GM19372 (cell line): ENCODE measurements around the gene STIM1.
"Not testable (repeated sequence)": the region's sequence is repeated elsewhere in the genome, so short reads cannot be mapped to it uniquely, and the experiment has no call there.

Experiments
- ATAC-seq: cut with Tn5 transposase; IDR thresholded peaks from one replicate; pipeline ENCODE4 v1.9.1; 2021; ENCODE audit warnings: mild to moderate bottlenecking, low read depth, moderate library complexity; ENCODE audit not compliant: unreplicated experiment

Gene STIM1

DNA sequence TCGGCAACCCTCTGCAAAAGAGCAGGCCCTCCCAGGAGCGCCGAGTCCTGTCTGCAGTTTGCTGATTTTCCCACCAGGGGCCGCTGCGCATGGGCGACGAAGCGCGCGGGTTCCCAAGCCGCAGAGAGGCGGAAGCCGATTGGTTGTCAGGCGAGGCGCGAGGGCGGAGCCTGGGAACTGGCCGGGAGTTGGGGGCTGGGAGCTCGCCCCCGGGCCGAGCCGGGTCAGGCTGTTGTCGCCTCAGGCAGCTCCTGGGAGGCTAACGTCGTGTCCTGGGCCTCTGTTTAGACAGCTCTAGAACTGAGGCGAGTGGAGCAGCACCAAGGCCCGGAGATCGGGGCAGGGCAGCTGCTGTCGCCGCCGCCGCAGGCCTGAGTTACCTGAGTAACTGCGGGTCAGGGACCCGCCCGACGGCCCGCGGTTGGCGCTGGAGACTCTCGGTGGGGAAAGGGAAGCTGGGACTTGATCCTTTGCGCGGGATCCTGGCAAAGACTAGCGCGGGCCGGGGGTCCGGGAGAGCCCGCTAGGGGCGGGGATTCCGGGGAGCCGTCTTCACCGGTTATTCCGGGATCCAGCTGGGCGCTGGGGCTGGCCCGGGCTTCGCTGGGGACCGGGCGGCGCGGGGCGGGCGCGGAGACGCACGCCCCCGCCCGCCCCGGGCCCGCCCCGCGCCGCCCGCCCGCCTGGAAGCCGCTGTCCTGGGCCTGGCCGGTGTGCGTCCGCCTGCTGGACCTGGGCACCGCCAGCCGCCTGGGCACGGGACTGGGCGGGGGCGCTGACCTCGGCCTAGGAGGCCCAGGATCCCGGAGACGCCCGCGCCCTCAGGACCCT lies at the start of gene STIM1:
Gene STIM1 (plus strand): TSS at position 688 of the 831 bp plus-strand sequence. CDS start 607 bp downstream, outside the sequence.
- peak; percentile 58 for ATAC-seq

DNA sequence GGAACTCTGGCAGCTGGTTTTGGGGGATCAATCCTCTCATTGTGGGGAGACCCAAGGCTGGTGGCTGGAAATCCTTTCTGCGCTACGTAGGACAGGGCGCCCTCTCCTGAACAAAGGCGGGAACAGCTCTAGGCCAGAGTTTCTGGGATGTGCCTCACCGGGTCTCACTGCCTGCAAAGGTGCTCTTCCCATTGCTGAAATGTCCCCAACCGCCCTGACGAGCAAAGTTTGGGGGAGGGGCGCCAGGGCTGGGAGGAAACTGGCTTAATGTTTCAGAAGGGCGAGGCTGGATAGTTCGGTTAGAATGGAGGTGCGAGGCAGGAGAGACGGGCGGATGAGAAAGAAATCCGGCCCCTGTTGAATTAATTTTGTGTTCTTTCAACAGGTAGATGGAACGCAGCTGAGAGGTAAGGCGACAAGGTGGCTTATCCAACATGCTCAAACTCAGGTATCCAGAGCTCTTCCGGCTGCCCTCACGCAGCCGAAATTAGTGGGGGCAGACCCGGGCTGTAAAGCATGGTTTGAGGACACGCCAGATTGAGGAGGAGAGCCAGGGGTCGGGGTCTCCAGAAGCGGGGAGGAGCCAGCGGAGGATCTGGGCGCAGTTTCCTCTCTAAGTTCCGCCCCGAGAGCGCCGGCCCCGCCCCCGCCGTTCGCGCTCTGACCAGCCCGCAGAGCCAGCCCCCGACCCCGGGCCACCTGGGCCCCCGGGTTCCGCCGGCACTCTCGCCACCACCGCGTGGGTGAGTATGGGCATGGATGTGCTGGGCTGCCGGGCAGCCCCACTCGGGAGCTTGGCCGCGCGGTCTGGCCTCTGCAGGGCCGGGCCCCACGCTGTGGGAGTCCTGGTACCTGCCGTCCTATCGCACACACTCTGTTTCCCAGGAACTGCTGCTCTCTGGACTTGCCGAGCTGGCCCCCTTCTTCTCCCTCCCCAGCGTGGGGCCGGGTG lies 47.3 kb upstream of the STIM1 start, which contains the start of gene PGAP2:
Gene PGAP2 (plus strand): TSS at position 652 of the 952 bp plus-strand sequence. CDS start 2,700 bp downstream, outside the sequence.
- ATAC-seq: peak; percentile 65

DNA sequence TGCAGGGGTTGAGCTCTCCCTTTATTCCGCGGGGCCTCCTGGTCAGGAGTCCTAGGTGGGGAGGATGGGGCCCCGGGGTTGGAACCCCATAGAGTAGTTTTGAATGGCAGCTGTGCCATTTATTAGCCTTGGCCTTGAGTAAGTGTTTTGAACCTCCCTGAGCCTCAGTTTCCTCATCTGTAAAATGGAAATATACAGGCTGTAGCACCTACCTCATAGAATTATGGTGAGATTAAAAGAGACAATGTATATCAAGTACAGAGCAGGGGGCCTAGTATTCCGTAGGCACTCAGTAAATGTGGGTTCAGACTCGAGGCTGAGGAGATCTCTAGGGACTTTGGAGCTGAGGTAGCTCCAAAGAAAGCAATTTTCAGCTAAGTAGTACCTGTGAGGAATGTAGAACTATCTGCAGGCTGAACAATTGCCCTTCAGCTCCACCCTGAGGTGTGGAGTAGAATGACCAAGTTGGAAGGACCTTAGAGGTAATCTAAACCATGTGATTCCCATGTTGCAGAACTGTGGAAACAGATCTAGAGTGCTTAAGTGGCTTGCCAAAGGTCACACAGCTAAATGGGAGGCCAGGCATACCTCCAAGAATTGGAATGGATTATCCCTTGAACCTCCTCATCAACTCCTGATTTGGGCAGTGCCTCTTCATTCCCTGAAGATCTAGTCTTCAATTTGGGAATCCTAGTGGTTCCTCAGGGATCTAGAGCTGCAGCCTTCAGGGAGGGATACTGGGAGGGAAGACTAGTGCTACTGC lies 46.4 kb upstream of the STIM1 start:
- peak; percentile 76 for ATAC-seq

DNA sequence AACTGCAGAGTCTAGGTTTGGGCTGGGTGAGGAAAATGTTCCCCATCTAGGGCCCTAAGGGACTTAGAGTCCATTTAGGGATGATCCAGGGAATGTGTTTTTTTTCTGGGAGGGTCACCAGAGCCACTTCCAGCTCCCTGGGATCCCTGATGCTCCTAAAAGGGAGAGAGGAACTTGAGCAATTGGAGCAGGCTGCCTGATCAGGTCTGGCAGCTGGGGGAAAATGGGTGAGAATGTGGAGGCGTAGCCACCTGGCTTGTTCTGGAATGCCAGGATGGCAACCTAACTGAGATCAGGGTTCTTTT lies 45.9 kb upstream of the STIM1 start:
- ATAC-seq: no peak

DNA sequence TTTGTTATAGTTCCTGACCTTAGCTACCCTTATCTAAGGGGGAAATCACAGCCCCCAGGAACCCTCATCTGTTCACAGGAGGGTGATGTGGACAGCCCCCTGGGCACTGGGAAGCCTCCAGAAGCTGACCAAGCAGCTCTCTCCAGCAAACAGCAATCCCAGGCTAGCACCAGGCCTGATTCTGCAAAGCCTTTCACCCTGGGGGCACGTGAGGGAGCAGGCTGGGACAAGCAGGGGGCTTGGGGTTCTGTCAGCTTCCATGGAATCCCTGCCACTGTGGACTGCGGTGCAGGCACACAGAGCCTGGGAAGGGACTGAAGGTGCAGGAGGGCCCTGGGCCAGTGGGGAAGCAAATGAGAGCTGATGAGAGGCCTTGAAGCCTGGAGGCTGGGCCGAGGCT lies 45.0 kb upstream of the STIM1 start:
- ATAC-seq: no peak

DNA sequence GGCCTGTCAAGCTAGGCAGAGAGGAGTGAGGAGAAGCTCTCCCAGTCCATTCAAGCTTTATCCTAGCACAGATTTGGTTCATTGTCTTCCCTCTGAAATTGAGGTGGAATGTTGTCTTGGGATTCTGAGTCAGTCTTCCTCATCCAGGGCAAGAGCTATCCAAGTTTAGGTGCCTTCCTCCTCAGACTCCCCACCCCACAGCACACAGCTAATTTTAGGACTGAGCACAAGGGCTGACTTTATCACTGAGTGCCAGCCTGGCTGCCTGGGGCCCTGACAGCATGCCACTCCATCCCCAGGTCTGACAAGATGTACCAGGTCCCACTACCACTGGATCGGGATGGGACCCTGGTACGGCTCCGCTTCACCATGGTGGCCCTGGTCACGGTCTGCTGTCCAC lies 44.5 kb upstream of the STIM1 start:
- no peak for ATAC-seq

DNA sequence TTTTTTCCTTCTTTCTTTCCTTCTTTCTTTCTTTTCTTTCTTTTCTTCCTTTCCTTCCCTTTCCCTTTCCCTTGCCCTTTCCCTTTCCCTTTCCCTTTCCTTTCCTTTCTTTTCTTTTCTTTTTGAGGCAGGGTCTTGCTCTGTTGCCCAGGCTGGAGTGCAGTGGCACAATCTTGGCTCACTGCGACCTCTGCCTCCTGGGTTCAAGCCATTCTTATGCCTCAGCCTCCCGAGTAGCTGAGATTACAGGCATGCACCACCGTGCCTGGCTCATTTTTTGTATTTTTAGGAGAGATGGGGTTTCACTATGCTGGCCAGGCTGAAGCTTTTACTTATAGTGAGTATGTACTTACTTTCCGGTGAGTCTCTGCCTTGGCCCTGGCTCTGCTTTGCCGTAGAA lies 40.6 kb upstream of the STIM1 start:
- not testable (repeated sequence) for ATAC-seq

DNA sequence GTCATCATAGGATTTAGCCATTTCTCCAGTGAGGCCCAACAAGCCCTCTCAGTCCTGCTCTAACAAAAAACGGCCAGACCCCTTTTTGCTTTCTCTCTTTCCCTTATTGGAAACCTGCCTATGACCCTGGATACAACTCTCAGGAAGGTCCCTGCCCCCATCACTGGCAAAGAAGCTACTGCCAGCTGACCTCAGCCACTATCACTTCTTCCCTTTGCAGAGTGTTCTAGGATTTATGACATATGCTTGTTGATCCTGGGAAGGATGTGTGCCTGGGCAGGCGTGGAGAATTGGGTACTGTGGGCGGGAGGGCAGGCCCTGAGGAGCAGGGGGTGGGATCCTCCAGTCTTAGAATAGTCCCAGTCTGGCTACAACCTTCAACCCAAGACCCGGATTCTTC lies 39.6 kb upstream of the STIM1 start:
- no peak for ATAC-seq

DNA sequence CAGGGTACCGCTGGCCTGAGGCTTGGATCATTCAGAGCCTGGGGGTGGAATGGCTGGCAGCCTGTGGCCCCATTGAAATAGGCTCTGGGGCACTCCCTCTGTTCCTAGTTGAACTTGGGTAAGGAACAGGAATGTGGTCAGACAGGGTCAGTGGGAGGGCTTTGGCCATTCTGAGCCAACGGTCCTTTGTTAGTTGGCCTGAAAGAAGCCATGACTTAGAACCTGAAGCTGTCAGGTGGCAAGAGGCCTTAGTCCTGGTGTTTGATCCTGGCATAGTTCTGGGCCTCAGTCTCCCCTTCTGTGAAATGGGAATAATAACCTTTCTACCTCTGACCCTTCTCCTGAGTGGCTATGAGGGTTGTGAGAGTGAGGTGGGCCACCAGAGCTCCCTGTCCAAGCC lies 38.8 kb upstream of the STIM1 start:
- ATAC-seq: no peak

DNA sequence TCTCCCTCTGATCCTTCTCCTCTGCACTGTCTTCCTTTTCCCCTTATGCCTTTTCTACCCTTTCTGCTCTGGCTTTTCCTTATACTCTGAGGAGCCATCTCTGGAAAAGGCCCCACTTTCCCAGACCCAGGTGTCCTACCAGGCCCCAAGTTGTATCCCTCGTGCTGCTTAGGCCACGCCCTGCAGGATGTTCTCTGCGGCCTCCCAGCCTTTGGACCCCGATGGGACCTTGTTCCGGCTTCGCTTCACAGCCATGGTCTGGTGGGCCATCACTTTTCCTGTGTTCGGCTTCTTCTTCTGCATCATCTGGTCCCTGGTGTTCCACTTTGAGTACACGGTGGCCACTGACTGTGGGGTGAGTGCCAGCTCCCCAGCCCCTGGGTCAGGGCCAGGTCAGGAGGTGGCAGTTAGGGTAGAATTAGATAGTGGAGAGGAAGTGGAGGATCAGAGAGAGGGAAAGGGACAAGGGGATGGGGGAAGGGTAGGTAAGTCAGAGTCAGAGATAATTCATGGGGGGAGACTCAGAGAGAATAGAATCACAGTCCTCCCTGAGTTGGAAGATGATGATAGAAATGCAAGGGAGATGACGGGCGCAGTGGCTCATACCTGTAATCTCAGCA lies 38.2 kb upstream of the STIM1 start:
- ATAC-seq: no peak

DNA sequence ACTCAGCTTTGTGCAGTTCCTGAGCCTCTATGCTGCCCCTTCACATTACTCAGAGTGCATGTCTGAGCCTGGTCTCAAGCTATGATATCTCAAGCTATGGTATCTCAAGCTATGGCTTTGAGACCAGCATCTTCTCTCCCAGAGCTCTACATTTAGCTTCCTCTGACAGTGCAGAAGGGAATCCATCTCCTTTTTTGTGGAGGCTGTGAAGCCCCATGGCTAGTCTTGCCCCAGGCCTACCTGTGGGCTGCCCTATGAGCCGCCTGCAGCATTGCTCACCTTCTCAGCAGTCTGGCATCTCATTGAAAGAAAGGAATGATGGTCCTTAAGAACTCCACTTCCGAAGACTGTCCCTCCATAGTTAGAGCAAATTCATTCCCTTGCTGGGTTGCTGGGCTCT lies 34.5 kb upstream of the STIM1 start:
- ATAC-seq: no peak

DNA sequence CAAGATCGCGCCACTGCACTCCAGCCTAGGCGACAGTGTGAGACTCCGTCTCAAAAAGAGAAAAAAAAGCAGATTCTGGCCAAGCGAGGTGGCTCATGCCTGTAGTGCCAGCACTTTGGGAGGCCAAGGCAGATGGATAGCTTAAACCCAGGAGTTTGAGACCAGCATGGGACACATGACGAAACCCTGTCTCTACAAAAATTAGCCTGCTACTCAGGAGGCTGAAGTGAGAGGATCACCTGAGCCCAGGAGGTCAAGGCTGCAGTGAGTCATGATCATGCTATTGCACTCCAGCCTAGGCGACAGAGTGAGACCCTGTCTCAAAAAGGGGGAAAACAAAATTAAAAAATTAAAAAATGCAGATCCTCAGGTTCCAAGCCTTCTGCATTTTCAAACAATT lies 33.2 kb upstream of the STIM1 start:
- ATAC-seq: no peak

DNA sequence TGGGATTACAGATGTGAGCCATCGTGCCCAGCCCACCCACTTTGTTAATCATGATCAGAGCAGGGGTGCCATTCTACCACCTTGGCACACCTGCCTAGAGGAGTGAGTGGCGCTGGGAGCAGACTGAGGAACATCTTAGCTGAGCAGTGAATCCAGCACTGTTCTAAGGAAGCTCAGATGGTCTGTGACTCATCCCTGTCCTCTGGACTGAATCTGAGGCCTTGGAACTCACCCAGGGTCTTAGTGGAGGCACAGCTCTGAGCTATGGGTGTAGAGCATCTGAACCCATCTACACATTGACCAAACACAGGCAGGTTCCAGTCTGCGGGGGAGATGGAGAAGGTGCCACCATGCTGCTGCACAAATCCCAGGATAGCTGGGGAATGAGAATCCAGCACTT lies 32.2 kb upstream of the STIM1 start:
- ATAC-seq: no peak

DNA sequence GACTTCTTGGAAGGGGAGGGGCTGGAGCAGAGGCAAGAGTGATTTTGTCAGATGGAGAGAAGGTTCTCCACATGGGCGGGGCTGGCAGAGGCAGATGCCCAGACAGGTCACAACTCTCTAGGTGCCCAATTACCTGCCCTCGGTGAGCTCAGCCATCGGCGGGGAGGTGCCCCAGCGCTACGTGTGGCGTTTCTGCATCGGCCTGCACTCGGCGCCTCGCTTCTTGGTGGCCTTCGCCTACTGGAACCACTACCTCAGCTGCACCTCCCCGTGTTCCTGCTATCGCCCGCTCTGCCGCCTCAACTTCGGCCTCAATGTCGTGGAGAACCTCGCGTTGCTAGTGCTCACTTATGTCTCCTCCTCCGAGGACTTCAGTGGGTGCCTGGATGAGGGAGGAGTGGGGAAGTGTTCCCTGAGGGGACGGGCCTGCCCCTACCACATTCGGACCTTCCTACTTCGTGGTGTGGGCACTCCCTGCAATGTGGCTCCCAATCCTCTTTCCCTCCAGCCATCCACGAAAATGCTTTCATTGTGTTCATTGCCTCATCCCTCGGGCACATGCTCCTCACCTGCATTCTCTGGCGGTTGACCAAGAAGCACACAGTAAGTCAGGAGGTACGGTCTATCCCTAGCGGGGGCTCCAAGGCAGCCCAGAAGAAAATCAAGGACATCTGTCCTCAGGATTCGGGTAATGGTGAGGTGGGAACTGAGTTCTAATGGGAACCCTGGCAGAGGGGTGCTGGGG lies 31.5 kb upstream of the STIM1 start:
- ATAC-seq: no peak

DNA sequence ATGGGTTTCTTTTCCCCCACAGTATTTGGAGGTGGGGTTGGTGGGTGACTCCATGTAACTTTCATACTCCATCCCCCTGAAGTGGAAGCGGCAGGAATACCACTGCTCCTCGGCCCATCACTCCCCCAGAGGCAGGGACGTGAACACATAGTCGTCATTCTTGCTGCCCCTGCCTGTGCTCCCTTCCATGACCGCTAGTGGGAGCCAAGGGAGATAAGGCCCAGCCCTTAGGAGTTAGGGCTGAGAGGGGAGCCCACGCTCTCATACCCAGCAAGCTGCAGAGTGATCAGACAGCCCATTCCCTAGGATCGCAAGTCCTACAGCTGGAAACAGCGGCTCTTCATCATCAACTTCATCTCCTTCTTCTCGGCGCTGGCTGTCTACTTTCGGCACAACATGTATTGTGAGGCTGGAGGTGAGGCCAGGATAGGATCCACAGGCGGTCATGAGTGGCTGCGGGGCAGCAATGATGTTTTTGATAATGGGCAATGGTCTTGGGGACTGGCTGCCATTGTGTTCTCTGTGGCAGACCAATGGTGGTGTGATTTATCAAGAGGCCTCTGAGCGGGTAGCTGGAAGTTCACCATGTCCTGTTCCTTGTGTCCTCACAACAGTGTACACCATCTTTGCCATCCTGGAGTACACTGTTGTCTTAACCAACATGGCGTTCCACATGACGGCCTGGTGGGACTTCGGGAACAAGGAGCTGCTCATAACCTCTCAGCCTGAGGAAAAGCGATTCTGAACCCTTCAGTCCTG lies 30.6 kb upstream of the STIM1 start:
- peak; percentile 78 for ATAC-seq

DNA sequence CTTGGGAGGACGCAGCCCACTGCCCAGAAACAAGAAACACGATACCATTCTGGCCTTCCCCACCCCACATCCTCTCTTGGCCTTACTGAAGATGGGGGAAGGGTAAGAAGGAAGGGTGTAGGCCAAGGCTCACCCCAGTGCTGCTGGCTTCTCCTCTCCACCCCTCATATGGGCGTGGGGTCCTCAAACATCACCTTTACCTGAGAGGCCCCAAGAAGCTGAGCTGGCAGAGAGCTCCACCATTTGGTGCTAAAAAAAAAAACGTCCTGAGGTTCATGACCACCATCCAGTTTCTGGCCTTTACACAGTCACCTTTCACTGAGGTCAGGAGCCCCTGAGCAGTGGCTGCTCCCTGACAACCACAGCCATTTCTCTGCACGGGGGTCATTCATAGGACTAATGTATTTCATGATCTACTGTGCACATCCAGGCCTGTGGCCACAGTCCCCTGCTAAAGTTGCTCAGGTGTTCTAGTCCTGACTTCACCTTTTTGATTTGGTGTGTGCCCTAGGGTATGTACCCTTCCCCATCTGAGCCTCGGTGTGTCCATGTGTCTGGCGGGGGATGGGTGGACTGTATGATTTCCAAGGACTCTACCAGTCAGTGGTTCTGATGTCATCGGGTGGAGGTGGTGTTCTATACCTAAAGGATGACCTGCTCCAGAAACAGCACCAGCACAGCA lies 29.9 kb upstream of the STIM1 start:
- ATAC-seq: no peak

DNA sequence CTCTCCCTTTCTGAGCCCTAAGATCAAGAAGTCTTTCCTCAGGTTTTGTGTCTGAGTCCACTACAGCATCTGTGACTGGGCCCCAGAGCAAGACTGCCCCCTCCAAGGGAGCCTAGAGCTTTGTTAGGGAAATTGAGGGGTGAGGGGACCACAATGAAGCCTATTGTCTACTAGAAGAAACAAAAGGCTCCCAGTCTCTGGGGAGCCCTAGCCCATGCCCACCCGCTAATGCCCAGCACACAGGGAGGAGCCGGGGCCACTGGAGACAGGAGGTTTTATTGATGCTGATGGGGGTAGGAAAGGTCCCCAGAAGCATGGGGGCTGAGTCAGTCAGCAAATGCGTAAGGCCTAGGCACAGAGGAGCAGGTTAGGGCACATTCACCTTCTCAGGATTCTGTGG lies 28.7 kb upstream of the STIM1 start:
- no peak for ATAC-seq

DNA sequence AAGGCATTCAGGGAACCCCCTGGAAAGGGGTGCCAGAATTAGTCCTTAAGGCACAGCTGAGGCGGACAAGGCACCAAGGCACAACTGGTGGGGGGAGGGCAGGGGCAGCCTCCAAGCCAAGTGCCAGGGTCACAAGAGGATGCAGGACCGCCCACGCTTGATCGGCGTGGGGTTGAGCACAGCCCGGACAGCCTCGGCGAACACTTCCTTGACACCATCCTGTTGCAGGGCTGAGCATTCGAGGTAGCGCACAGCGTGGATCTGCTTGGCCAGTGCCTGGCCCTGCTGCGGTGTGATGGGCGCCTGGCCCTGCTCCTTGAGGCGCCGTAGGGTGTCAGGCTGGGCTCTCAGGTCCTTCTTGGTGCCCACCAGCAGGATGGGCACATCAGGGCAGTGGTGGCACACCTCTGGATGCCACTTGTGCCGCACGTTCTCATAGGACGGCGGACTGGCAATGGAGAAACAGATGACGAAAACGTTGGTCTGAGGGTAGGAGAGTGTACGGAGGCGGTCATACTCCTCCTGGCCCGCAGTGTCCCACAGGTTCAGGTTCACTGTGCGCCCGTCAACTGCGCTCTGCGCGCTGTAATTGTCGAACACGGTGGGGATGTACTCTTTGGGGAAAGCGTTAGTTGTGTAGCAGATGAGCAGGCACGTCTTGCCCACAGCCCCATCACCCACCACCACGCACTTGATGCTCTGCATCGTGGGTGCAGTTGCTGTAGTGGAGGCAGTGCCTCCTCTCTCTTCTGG lies 27.9 kb upstream of the STIM1 start:
- no peak for ATAC-seq
